Astrocyte (in vitro differentiated cells and primary cell): Measurements from ENCODE around the gene APOM. TPM values are rescaled to one million over a fixed set of nuclear protein-coding genes. Genes with fewer than 3 reads are reported as not detected.

Source experiments
- DNase-seq: peaks from one replicate; pipeline ENCODE4 v3.0.0-alpha.2; 2010; ENCODE audit warnings: low read depth
- FAIRE-seq: peaks from 2 replicates; lab custom pipeline; 2011; peaks lifted over from hg19 to GRCh38; lab: Jason Lieb, UNC
- H2AFZ ChIP-seq: 2 replicates; pipeline ENCODE4 v1.6.0; 2012; ENCODE audit warnings: low read depth, low read length, inconsistent platforms
- H3K27ac ChIP-seq: 2 replicates; pipeline ENCODE4 v1.5.1; 2011; ENCODE audit warnings: low read depth, low read length, inconsistent platforms
- H3K27me3 ChIP-seq: 2 replicates; pipeline ENCODE4 v1.6.0; 2011; ENCODE audit warnings: low read length, inconsistent platforms; ENCODE audit not compliant: insufficient read depth
- H3K36me3 ChIP-seq: 2 replicates; pipeline ENCODE4 v1.5.1; 2011; ENCODE audit warnings: low read length, inconsistent platforms; ENCODE audit not compliant: insufficient read depth
- H3K4me1 ChIP-seq: 2 replicates; pipeline ENCODE4 v1.5.1; 2011; ENCODE audit warnings: low read length, inconsistent platforms; ENCODE audit not compliant: insufficient read depth
- H3K4me2 ChIP-seq: 2 replicates; pipeline ENCODE4 v1.6.0; 2012; ENCODE audit warnings: low read length, inconsistent platforms
- H3K4me3 ChIP-seq: 2 replicates; pipeline ENCODE4 v1.5.1; 2011; ENCODE audit warnings: low read depth, mild to moderate bottlenecking, low read length, inconsistent platforms; ENCODE audit not compliant: insufficient read depth
- H3K79me2 ChIP-seq: 2 replicates; pipeline ENCODE4 v1.6.0; 2012; ENCODE audit warnings: mild to moderate bottlenecking, low read length, inconsistent platforms; ENCODE audit not compliant: insufficient read depth
- H3K9ac ChIP-seq: 2 replicates; pipeline ENCODE4 v1.6.0; 2012; ENCODE audit warnings: mild to moderate bottlenecking, low read length, inconsistent platforms
- H3K9me3 ChIP-seq: 2 replicates; pipeline ENCODE4 v1.5.1; 2012; ENCODE audit warnings: low read depth, mild to moderate bottlenecking, low read length, inconsistent platforms; ENCODE audit not compliant: insufficient read depth
- H4K20me1 ChIP-seq: 2 replicates; pipeline ENCODE4 v1.6.0; 2012; ENCODE audit warnings: low read length, inconsistent platforms; ENCODE audit not compliant: insufficient read depth
- H3K27ac Mint-ChIP-seq: one replicate; pipeline ENCODE4 v1.8.0; 2021; ENCODE audit warnings: mild to moderate bottlenecking, mixed read lengths; ENCODE audit not compliant: unreplicated experiment
- H3K27me3 Mint-ChIP-seq: one replicate; pipeline ENCODE4 v1.8.0; 2021; ENCODE audit warnings: low read depth, mixed read lengths; ENCODE audit not compliant: unreplicated experiment
- H3K36me3 Mint-ChIP-seq: one replicate; pipeline ENCODE4 v1.8.0; 2021; ENCODE audit warnings: low read depth, mixed read lengths; ENCODE audit not compliant: unreplicated experiment
- H3K4me1 Mint-ChIP-seq: one replicate; pipeline ENCODE4 v1.8.0; 2021; ENCODE audit warnings: low read depth, mixed read lengths; ENCODE audit not compliant: unreplicated experiment
- H3K4me3 Mint-ChIP-seq: one replicate; pipeline ENCODE4 v1.8.0; 2021; ENCODE audit warnings: mild to moderate bottlenecking, moderate library complexity, mixed read lengths; ENCODE audit not compliant: unreplicated experiment
- H3K9me3 Mint-ChIP-seq: one replicate; pipeline ENCODE4 v1.8.0; 2021; ENCODE audit warnings: mild to moderate bottlenecking, mixed read lengths; ENCODE audit not compliant: unreplicated experiment
- CTCF ChIP-seq: IDR thresholded peaks from 2 replicates; pipeline ENCODE4 v1.5.1; 2011; ENCODE audit warnings: low read depth, mild to moderate bottlenecking, inconsistent platforms, low read length, moderate library complexity; ENCODE audit not compliant: insufficient read depth
- EZH2 ChIP-seq: IDR thresholded peaks from 2 replicates; pipeline ENCODE4 v1.6.1; 2012; ENCODE audit warnings: mild to moderate bottlenecking, low read length, inconsistent platforms; ENCODE audit not compliant: insufficient read depth
- total RNA-seq: library from RNA; stranded (reverse); gene quantifications from 2 replicates; pipeline ENCODE4 v1.2.1, GENCODE V29; 2021

Gene APOM
- total RNA-seq, 1 donor from 2014 or later, result 0.89 TPM

GRCh38 chr6:31629014-31629413 lies 26.7 kb upstream of the APOM start:
- Histone ChIP-seq H2AFZ (no peak overlapping the region), H4K20me1 (peaks cover 95% of the 10 kb centered on the region), H3K27me3 (no peaks in the 10 kb centered on the region), H3K4me1 (no peaks in the 10 kb centered on the region), H3K4me2 (no peak overlapping the region), H3K27ac (no peak overlapping the region), H3K9me3 (no peaks in the 10 kb centered on the region), H3K9ac (no peak overlapping the region), H3K36me3 (peaks cover 59% of the 10 kb centered on the region), H3K4me3 (no peak overlapping the region), H3K79me2 (peaks cover 84% of the 10 kb centered on the region)
- FAIRE-seq (no peak), DNase-seq (no peak)
- Mint-ChIP-seq H3K27me3 (no peaks in the 10 kb centered on the region), H3K9me3 (no peaks in the 10 kb centered on the region), H3K36me3 (peaks cover 37% of the 10 kb centered on the region), H3K27ac (peak overlapping the region; percentile 47), H3K4me3 (no peak overlapping the region), H3K4me1 (no peaks in the 10 kb centered on the region)
- TF ChIP-seq EZH2 (no peak), CTCF (no peak)

GRCh38 chr6:31630177-31630934 lies 25.3 kb upstream of the APOM start:
- FAIRE-seq (no peak), DNase-seq (no peak)
- Mint-ChIP-seq H3K4me3 (peak overlapping the region; percentile 16), H3K9me3 (no peaks in the 10 kb centered on the region), H3K4me1 (no peaks in the 10 kb centered on the region), H3K36me3 (peaks cover 36% of the 10 kb centered on the region), H3K27ac (peak overlapping the region; percentile 66), H3K27me3 (no peaks in the 10 kb centered on the region)
- Histone ChIP-seq H3K27ac (no peak overlapping the region), H3K4me3 (no peak overlapping the region), H3K36me3 (peaks cover 62% of the 10 kb centered on the region), H3K27me3 (no peaks in the 10 kb centered on the region), H3K4me1 (no peaks in the 10 kb centered on the region), H2AFZ (no peak overlapping the region), H4K20me1 (peaks cover 96% of the 10 kb centered on the region), H3K79me2 (peaks cover 72% of the 10 kb centered on the region), H3K4me2 (no peak overlapping the region), H3K9ac (no peak overlapping the region), H3K9me3 (no peaks in the 10 kb centered on the region)
- TF ChIP-seq EZH2 (no peak), CTCF (no peak)

GRCh38 chr6:31631209-31631608 lies 24.5 kb upstream of the APOM start:
- Histone ChIP-seq H3K27me3 (no peaks in the 10 kb centered on the region), H3K36me3 (peaks cover 63% of the 10 kb centered on the region), H3K9ac (no peak overlapping the region), H2AFZ (no peak overlapping the region), H3K9me3 (no peaks in the 10 kb centered on the region), H3K27ac (no peak overlapping the region), H3K4me2 (no peak overlapping the region), H3K4me3 (no peak overlapping the region), H3K79me2 (peaks cover 63% of the 10 kb centered on the region), H4K20me1 (peaks cover 96% of the 10 kb centered on the region), H3K4me1 (no peaks in the 10 kb centered on the region)
- FAIRE-seq (no peak), DNase-seq (no peak)
- no peak overlapping the region for H3K27ac Mint-ChIP-seq
- H3K4me1 Mint-ChIP-seq, result no peaks in the 10 kb centered on the region
- H3K9me3 Mint-ChIP-seq, result no peaks in the 10 kb centered on the region
- TF ChIP-seq EZH2, result no peak
- TF ChIP-seq CTCF, result no peak
- H3K4me3 Mint-ChIP-seq, result no peak overlapping the region
- no peaks in the 10 kb centered on the region for H3K27me3 Mint-ChIP-seq
- H3K36me3 Mint-ChIP-seq, result peaks cover 37% of the 10 kb centered on the region
